A549 (cell line): ENCODE results near the gene LRP3. TPM values are rescaled to one million over a fixed set of nuclear protein-coding genes. Genes with fewer than 3 reads are reported as not detected.

Source experiments
- ATAC-seq, 2 experiments: fragments of 200-7000 bp in 1 of 2; fragments of >200 bp in 1 of 2; cut with Nextera tagmentation in 1 of 2; cut with Tn5 transposase in 1 of 2; 3 replicates each; pipeline versions ENCODE4 v1.8.0 to v1.9.1; 2018 to 2020; ENCODE audit warnings: mild to moderate bottlenecking in 1 of 2, moderate library complexity in 1 of 2
- CTCF ChIA-PET: fragments of 300-600 bp; sonication (Branson Sonifier 250); formaldehyde crosslinking; extraction: SDS; loops from one replicate; lab custom pipeline; 2021; ENCODE audit warnings: antibody characterized with exemption, inconsistent platforms; lab: Yijun Ruan, JAX
- POLR2A ChIA-PET: fragments of 350-600 bp; formaldehyde crosslinking; extraction: SDS; loops from one replicate; lab custom pipeline; 2021; ENCODE audit warnings: antibody characterized with exemption, inconsistent platforms; lab: Yijun Ruan, JAX
- DNase-seq, 2 experiments: peaks; one replicate each; pipeline versions ENCODE4 v3.0.0 to v3.0.0-alpha.2; 2011 to 2016; ENCODE audit warnings: low read depth in 1 of 2, low spot score in 1 of 2
- FAIRE-seq: peaks from 2 replicates; lab custom pipeline; 2011; peaks lifted over from hg19 to GRCh38; lab: Jason Lieb, UNC
- H3K27ac ChIP-seq, 2 experiments: fragments of >200 bp; sonication (Bioruptor Twin); formaldehyde crosslinking; 3 replicates each; pipeline ENCODE4 v1.5.1; 2016 to 2017
- H3K4me1 ChIP-seq: fragments of >200 bp; sonication (Bioruptor Twin); formaldehyde crosslinking; 3 replicates; pipeline ENCODE4 v1.6.1; 2016
- H3K4me2 ChIP-seq: fragments of >200 bp; sonication (Bioruptor Twin); formaldehyde crosslinking; 3 replicates; pipeline ENCODE4 v1.6.1; 2016
- H3K4me3 ChIP-seq: fragments of >200 bp; sonication (Bioruptor Twin); formaldehyde crosslinking; 3 replicates; pipeline ENCODE4 v1.5.1; 2016
- H3K9me3 ChIP-seq: fragments of >200 bp; sonication (Bioruptor Twin); formaldehyde crosslinking; 3 replicates; pipeline ENCODE4 v1.6.1; 2016
- ESRRA ChIP-seq: fragments of 150-350 bp; IDR thresholded peaks from 2 replicates; pipeline ENCODE4 v1.6.1; 2014; ENCODE audit warnings: mild to moderate bottlenecking, low read length, borderline replicate concordance
- FOSL2 ChIP-seq, 2 experiments: fragments of 450-650 bp in 1 of 2; fragments of >200 bp in 1 of 2; sonication (Bioruptor Twin) in 1 of 2; formaldehyde crosslinking; IDR thresholded peaks; 2 replicates each; pipeline versions ENCODE4 v1.5.0 to v1.6.1; 2016 to 2020; ENCODE audit warnings: mild to moderate bottlenecking in 1 of 2, moderate library complexity in 1 of 2
- FOXS1 ChIP-seq: fragments of 250-450 bp; sonication (Bioruptor Pico); IDR thresholded peaks from 2 replicates; pipeline ENCODE4 v1.5.0; 2020; ENCODE audit warnings: mild to moderate bottlenecking, moderate library complexity
- GATA3 ChIP-seq: IDR thresholded peaks from 2 replicates; pipeline ENCODE4 v1.6.1; 2012; ENCODE audit warnings: borderline replicate concordance
- HOXA7 ChIP-seq: fragments of 250-450 bp; sonication (Bioruptor Pico); IDR thresholded peaks from 2 replicates; pipeline ENCODE4 v1.5.0; 2020; ENCODE audit warnings: mild to moderate bottlenecking, moderate library complexity
- JUN ChIP-seq, 2 experiments: fragments of >200 bp; sonication (Bioruptor Twin); formaldehyde crosslinking; IDR thresholded peaks; 2 replicates in 1 of 2; 3 replicates in 1 of 2; pipeline ENCODE4 v1.6.1; 2016 to 2017
- KDM1A ChIP-seq: fragments of 200-600 bp; sonication (generic); IDR thresholded peaks from 2 replicates; pipeline ENCODE4 v1.6.1; 2016; ENCODE audit warnings: low read depth, mild to moderate bottlenecking
- MAZ ChIP-seq: fragments of 150-350 bp; IDR thresholded peaks from 2 replicates; pipeline ENCODE4 v1.6.1; 2014; ENCODE audit warnings: antibody characterized with exemption, low read depth, low read length, borderline replicate concordance
- NPAS2 ChIP-seq: fragments of 250-450 bp; sonication (Bioruptor Pico); IDR thresholded peaks from 2 replicates; pipeline ENCODE4 v1.8.0; 2022; ENCODE audit warnings: mild to moderate bottlenecking, moderate library complexity, borderline replicate concordance
- POLR2A ChIP-seq: IDR thresholded peaks from 2 replicates; pipeline ENCODE4 v1.6.1; 2012; ENCODE audit warnings: mild to moderate bottlenecking, low read length
- POLR2AphosphoS2 ChIP-seq: conservative IDR thresholded peaks from 2 replicates; pipeline ENCODE4 v1.6.1; 2012; ENCODE audit warnings: low read length, improper control_type of control experiment, inconsistent platforms
- RFX5 ChIP-seq: fragments of 450-650 bp; IDR thresholded peaks from 2 replicates; pipeline ENCODE4 v1.7.1; 2014; ENCODE audit warnings: antibody characterized with exemption, mild to moderate bottlenecking, moderate library complexity
- WGBS: methylation state at CpG from one replicate; pipeline ENCODE4 v1.1.6; 2017; ENCODE audit errors: missing lambda C conversion rate; 5-methylcytosine and 5-hydroxymethylcytosine counted together
- polyA minus RNA-seq: library from RNA; depleted of rRNA, polyadenylated mRNA; stranded (reverse); fragments of >200 nt; gene quantifications from 2 replicates; pipeline ENCODE4 v1.2.3, GENCODE V29; 2011; rRNA and poly(A)+ RNA removed
- polyA plus RNA-seq, 4 experiments: library from polyadenylated mRNA; depleted of rRNA in 3 of 4; stranded (reverse); fragments of >200 nt; fragmentation: RNase III in 1 of 4; extraction: RNeasy Plus Mini Kit Qiagen cat#74134 plus additional on column Dnase treatment in 1 of 4; gene quantifications; 2 replicates in 3 of 4; 3 replicates in 1 of 4; pipeline ENCODE4 v1.2.3, GENCODE V29; 2011 to 2017
- TF ChIP-seq, protein P1 (sequence below): fragments of >200 bp; sonication (Bioruptor Twin); formaldehyde crosslinking; IDR thresholded peaks from 3 replicates; pipeline ENCODE4 v1.6.1; 2016
- TF ChIP-seq, protein P2 (sequence below): fragments of 450-650 bp; IDR thresholded peaks from 2 replicates; pipeline ENCODE4 v1.6.1; 2014; ENCODE audit warnings: antibody characterized with exemption
- TF ChIP-seq, protein P3 (sequence below): IDR thresholded peaks from 2 replicates; pipeline ENCODE4 v1.6.1; 2012
- TF ChIP-seq, protein P4 (sequence below): fragments of 200-600 bp; sonication (generic); IDR thresholded peaks from 2 replicates; pipeline ENCODE4 v1.6.1; 2016; ENCODE audit warnings: antibody characterized with exemption, mild to moderate bottlenecking, moderate library complexity
- TF ChIP-seq, protein P5 (sequence below): IDR thresholded peaks from 2 replicates; pipeline ENCODE4 v1.6.1; 2012; ENCODE audit warnings: low read depth, borderline replicate concordance
- TF ChIP-seq, protein P6 (sequence below): fragments of 250-450 bp; sonication (Bioruptor Pico); IDR thresholded peaks from 2 replicates; pipeline ENCODE4 v1.5.0; 2020; ENCODE audit warnings: low read depth, mild to moderate bottlenecking, moderate library complexity

LRP3 gene, protein sequence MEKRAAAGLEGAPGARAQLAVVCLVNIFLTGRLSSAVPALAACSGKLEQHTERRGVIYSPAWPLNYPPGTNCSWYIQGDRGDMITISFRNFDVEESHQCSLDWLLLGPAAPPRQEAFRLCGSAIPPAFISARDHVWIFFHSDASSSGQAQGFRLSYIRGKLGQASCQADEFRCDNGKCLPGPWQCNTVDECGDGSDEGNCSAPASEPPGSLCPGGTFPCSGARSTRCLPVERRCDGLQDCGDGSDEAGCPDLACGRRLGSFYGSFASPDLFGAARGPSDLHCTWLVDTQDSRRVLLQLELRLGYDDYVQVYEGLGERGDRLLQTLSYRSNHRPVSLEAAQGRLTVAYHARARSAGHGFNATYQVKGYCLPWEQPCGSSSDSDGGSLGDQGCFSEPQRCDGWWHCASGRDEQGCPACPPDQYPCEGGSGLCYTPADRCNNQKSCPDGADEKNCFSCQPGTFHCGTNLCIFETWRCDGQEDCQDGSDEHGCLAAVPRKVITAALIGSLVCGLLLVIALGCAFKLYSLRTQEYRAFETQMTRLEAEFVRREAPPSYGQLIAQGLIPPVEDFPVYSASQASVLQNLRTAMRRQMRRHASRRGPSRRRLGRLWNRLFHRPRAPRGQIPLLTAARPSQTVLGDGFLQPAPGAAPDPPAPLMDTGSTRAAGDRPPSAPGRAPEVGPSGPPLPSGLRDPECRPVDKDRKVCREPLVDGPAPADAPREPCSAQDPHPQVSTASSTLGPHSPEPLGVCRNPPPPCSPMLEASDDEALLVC
- polyA plus RNA-seq (2011; rRNA removed), result 10.9 and 16.1 TPM in 2 replicates
- 26.6 and 50.9 TPM in 2 replicates for polyA plus RNA-seq (2012; cell fraction: cytosol; rRNA removed)
- 46.0 and 78.2 TPM in 2 replicates for polyA plus RNA-seq (2012; cell fraction: nucleus; rRNA removed)
- polyA plus RNA-seq (2017; fragmentation: RNase III; extraction: RNeasy Plus Mini Kit Qiagen cat#74134 plus additional on column Dnase treatment), result 22.7 to 25.1 TPM (median 24.5 TPM) in 3 replicates
- polyA minus RNA-seq, result 6.1 and 12.6 TPM in 2 replicates

DNA sequence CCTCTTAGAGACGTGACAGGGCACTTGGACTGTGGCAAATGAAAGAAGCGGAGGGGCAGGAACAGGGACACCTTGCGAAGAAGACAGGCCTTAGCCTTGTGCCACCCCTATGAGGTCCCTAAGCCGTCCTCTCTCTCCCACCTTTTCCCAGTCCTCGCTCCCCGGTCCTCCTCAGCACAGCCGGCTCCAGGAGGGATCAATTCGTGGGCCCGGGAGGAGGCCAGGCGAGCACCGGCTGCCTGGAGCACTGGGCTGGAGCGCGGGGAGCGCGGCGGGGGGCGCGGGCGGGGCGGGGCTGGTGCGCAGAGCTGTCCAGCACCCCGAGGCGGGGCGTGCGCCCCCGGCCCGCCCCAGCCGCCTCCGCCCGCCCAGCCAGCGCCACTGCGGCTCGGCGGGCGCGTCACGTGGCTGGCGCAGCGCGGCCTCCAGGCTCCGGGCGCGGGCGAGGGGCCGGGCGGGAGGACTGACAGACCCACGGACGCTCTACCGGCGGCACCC lies at the start of gene LRP3:
LRP3 (plus strand) TSS at position 466 of the 498 bp plus-strand sequence. CDS start 456 bp downstream, outside the sequence.
- Histone ChIP-seq H3K4me2 (peak within 1 kb of the TSS; percentile 92), H3K4me3 (peak within 1 kb of the TSS; percentile 69), H3K27ac (peak within 1 kb of the TSS; percentile 71 to 91), H3K9me3 (no peaks in the 10 kb centered on the region), H3K4me1 (peaks cover 10% of the 10 kb centered on the region; the same call in 2 of the 3 replicates)
- CTCF ChIA-PET, result interaction anchor here (0.6 to 16.7 kb wide), 4 partner anchors 9 to 319 kb away, joined by 5 to 279 read pairs (median 83); no protein-coding TSS in a partner anchor
- ATAC-seq (peak; percentile 59 to 64), FAIRE-seq (no peak), DNase-seq (peak in 1 of 2 experiments; percentile 55)
- WGBS, result 31% methylated on average over 9 of the region's 50 CpGs
- TF ChIP-seq POLR2A (peak; percentile 36; the same call in 1 of the 2 replicates), FOXS1 (CRISPR knock-in tag) (no peak), JUN (IDR thresholded peaks at IDR 0.05) (no peak; a peak in 1 of 5 replicates), GATA3 (no peak), POLR2AphosphoS2 (no peak), ESRRA (no peak), NPAS2 (CRISPR knock-in tag) (no peak)
- TF ChIP-seq, protein P1, sequence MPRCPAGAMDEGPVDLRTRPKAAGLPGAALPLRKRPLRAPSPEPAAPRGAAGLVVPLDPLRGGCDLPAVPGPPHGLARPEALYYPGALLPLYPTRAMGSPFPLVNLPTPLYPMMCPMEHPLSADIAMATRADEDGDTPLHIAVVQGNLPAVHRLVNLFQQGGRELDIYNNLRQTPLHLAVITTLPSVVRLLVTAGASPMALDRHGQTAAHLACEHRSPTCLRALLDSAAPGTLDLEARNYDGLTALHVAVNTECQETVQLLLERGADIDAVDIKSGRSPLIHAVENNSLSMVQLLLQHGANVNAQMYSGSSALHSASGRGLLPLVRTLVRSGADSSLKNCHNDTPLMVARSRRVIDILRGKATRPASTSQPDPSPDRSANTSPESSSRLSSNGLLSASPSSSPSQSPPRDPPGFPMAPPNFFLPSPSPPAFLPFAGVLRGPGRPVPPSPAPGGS, result no peak
- TF ChIP-seq, protein P2, sequence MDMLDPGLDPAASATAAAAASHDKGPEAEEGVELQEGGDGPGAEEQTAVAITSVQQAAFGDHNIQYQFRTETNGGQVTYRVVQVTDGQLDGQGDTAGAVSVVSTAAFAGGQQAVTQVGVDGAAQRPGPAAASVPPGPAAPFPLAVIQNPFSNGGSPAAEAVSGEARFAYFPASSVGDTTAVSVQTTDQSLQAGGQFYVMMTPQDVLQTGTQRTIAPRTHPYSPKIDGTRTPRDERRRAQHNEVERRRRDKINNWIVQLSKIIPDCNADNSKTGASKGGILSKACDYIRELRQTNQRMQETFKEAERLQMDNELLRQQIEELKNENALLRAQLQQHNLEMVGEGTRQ, result no peak
- TF ChIP-seq, protein P3, sequence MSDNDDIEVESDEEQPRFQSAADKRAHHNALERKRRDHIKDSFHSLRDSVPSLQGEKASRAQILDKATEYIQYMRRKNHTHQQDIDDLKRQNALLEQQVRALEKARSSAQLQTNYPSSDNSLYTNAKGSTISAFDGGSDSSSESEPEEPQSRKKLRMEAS, result 0 out of 2 replicates have a peak, but pooled peaks have one; percentile 40
- TF ChIP-seq, protein P4, sequence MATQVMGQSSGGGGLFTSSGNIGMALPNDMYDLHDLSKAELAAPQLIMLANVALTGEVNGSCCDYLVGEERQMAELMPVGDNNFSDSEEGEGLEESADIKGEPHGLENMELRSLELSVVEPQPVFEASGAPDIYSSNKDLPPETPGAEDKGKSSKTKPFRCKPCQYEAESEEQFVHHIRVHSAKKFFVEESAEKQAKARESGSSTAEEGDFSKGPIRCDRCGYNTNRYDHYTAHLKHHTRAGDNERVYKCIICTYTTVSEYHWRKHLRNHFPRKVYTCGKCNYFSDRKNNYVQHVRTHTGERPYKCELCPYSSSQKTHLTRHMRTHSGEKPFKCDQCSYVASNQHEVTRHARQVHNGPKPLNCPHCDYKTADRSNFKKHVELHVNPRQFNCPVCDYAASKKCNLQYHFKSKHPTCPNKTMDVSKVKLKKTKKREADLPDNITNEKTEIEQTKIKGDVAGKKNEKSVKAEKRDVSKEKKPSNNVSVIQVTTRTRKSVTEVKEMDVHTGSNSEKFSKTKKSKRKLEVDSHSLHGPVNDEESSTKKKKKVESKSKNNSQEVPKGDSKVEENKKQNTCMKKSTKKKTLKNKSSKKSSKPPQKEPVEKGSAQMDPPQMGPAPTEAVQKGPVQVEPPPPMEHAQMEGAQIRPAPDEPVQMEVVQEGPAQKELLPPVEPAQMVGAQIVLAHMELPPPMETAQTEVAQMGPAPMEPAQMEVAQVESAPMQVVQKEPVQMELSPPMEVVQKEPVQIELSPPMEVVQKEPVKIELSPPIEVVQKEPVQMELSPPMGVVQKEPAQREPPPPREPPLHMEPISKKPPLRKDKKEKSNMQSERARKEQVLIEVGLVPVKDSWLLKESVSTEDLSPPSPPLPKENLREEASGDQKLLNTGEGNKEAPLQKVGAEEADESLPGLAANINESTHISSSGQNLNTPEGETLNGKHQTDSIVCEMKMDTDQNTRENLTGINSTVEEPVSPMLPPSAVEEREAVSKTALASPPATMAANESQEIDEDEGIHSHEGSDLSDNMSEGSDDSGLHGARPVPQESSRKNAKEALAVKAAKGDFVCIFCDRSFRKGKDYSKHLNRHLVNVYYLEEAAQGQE, result no peak
- TF ChIP-seq, protein P5, sequence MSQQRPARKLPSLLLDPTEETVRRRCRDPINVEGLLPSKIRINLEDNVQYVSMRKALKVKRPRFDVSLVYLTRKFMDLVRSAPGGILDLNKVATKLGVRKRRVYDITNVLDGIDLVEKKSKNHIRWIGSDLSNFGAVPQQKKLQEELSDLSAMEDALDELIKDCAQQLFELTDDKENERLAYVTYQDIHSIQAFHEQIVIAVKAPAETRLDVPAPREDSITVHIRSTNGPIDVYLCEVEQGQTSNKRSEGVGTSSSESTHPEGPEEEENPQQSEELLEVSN, result no peak
- POLR2A ChIA-PET, result interaction anchor here (1.6 kb wide), 1 partner anchor 17 kb away, joined by 4 read pairs; no protein-coding TSS in a partner anchor

DNA sequence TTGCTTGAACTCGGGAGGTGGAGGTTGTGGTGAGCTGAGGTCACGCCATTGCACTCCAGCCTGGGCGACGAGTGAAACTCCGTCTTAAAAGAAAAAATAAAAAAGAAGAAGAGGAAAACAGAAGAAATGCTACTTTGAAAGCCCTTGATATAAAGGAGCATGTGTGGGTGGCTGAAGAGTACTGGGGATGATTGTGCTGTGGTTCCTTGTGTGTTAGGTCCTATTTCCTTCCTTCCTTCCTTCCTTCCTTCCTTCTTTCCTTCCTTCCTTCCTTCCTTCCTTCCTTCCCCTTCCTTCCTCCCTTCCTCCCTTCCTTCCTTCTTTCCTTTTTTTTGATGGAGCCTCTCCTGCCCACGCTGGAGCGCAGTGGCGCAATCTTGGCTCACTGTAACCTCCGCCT lies 47.9 kb upstream of the LRP3 start:
- DNase-seq (no peak), FAIRE-seq (no peak), ATAC-seq (no peak)
- POLR2A ChIA-PET, result interaction anchor here (0.8 to 2.8 kb wide), 2 partner anchors 31 to 157 kb away, joined by 7 to 8 read pairs; no protein-coding TSS in a partner anchor
- CTCF ChIA-PET, result interaction anchor here (2.3 to 10.2 kb wide), 5 partner anchors 12 to 41 kb away, joined by 20 to 162 read pairs (median 74); partner anchors contain the start of gene WDR88
- WGBS, result 90% methylated on average over 9 of the region's 9 CpGs
- TF ChIP-seq HOXA7 (CRISPR knock-in tag) (no peak), KDM1A (no peak), RFX5 (no peak), FOSL2 (IDR thresholded peaks at IDR 0.05) (no peak), FOSL2 (CRISPR knock-in tag; IDR thresholded peaks at IDR 0.05) (no peak), MAZ (no peak)
- TF ChIP-seq, protein P6, sequence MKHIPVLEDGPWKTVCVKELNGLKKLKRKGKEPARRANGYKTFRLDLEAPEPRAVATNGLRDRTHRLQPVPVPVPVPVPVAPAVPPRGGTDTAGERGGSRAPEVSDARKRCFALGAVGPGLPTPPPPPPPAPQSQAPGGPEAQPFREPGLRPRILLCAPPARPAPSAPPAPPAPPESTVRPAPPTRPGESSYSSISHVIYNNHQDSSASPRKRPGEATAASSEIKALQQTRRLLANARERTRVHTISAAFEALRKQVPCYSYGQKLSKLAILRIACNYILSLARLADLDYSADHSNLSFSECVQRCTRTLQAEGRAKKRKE (CRISPR knock-in tag), result no peak
- Histone ChIP-seq H3K4me2 (no peak overlapping the region), H3K9me3 (no peaks in the 10 kb centered on the region), H3K27ac (no peak overlapping the region), H3K4me3 (no peak overlapping the region), H3K4me1 (no peaks in the 10 kb centered on the region)
